Measurements from ENCODE around the gene SPCS3. TPM values are rescaled to one million over a fixed set of nuclear protein-coding genes. Genes with fewer than 3 reads are reported as not detected.

The SPCS3 gene
- total RNA-seq, 1 experiment from 2014 or later: 117 TPM

GRCh38 chr4:176307666-176307930 is 12.2 kb upstream of the SPCS3 start:
- CTCF ChIA-PET: no interaction called here

More at GRCh38 chr4:176307666-176307930, 12.2 kb upstream of the SPCS3 start:
- H3K36me3 Mint-ChIP-seq: no peaks in the 10 kb centered on the region
- peaks cover 52% of the 10 kb centered on the region for H3K27me3 Mint-ChIP-seq (ENCODE audit: low read depth)
- no peaks in the 10 kb centered on the region for H3K9me3 Mint-ChIP-seq
- H3K27ac Mint-ChIP-seq: no peak overlapping the region
- no peak overlapping the region for H3K4me3 Mint-ChIP-seq
- TF ChIP-seq ETV6 (CRISPR knock-in tag; IDR thresholded peaks at IDR 0.05) (no peak), ZNF396 (CRISPR knock-in tag; IDR thresholded peaks at IDR 0.05; ENCODE audit: borderline replicate concordance) (no peak), STAT6 (CRISPR knock-in tag; conservative IDR thresholded peaks at IDR 0.05; ENCODE audit: low read depth) (no peak), ZNF512 (CRISPR knock-in tag; IDR thresholded peaks at IDR 0.05; ENCODE audit: borderline replicate concordance) (no peak), E2F4 (CRISPR knock-in tag; IDR thresholded peaks at IDR 0.05; ENCODE audit: borderline replicate concordance, low read depth) (no peak), PREB (CRISPR knock-in tag; IDR thresholded peaks at IDR 0.05; ENCODE audit: borderline replicate concordance) (no peak), USF1 (CRISPR knock-in tag; IDR thresholded peaks at IDR 0.05) (no peak), ARID4B (CRISPR knock-in tag; IDR thresholded peaks at IDR 0.05; ENCODE audit: borderline replicate concordance) (no peak), IRF2 (CRISPR knock-in tag; IDR thresholded peaks at IDR 0.05; ENCODE audit: borderline replicate concordance, low read depth) (no peak), ZMAT4 (CRISPR knock-in tag; IDR thresholded peaks at IDR 0.05) (no peak), ZNF263 (CRISPR knock-in tag; IDR thresholded peaks at IDR 0.05; ENCODE audit: low read depth) (no peak)
- POLR2A ChIA-PET: no interaction called here
- DNase-seq (ENCODE audit: low spot score): no peak
- peaks cover 18% of the 10 kb centered on the region for H3K4me1 Mint-ChIP-seq
- no peak for ATAC-seq

All from WTC11 (cell line).